DND-41 (cell line): ENCODE data around the gene PDE4D.

Experiments
- ATAC-seq: fragments of 200-7000 bp; cut with Tn5 transposase; 3 replicates; pipeline ENCODE4 v1.9.1; 2021; ENCODE audit warnings: low read depth; ENCODE audit not compliant: insufficient read depth
- DNase-seq: peaks from one replicate; pipeline ENCODE4 v3.0.0-alpha.2; 2020
- H2AFZ ChIP-seq: 2 replicates; pipeline ENCODE4 v1.6.0; 2012; ENCODE audit warnings: low read depth, low read length
- H3K27ac ChIP-seq: 2 replicates; pipeline ENCODE4 v1.5.1; 2012; ENCODE audit warnings: low read length, inconsistent platforms
- H3K27me3 ChIP-seq: fragments of 200-600 bp; sonication (generic); 2 replicates; pipeline ENCODE4 v1.6.0; 2012; ENCODE audit warnings: low read length, mild to moderate bottlenecking, inconsistent platforms; ENCODE audit not compliant: insufficient read depth, poor library complexity
- H3K36me3 ChIP-seq: 2 replicates; pipeline ENCODE4 v1.5.1; 2012; ENCODE audit warnings: low read length, inconsistent platforms; ENCODE audit not compliant: insufficient read depth
- H3K4me1 ChIP-seq: 2 replicates; pipeline ENCODE4 v1.5.1; 2012; ENCODE audit warnings: mild to moderate bottlenecking, low read length; ENCODE audit not compliant: insufficient read depth
- H3K4me2 ChIP-seq: 2 replicates; pipeline ENCODE4 v1.6.0; 2012; ENCODE audit warnings: mild to moderate bottlenecking, moderate library complexity, low read length, inconsistent platforms; ENCODE audit not compliant: insufficient read depth
- H3K4me3 ChIP-seq, 2 experiments: fragments of 200-600 bp in 1 of 2; shearing (Covaris generic) in 1 of 2; 2 replicates each; pipeline ENCODE4 v1.5.1; 2012 to 2016; ENCODE audit warnings: inconsistent platforms in 2 of 2, low read length in 2 of 2, mild to moderate bottlenecking in 2 of 2, low read depth in 1 of 2, moderate library complexity in 1 of 2
- H3K79me2 ChIP-seq: 2 replicates; pipeline ENCODE4 v1.6.0; 2012; ENCODE audit warnings: low read length, inconsistent platforms; ENCODE audit not compliant: insufficient read depth
- H3K9ac ChIP-seq: 2 replicates; pipeline ENCODE4 v1.6.0; 2012; ENCODE audit warnings: low read depth, mild to moderate bottlenecking, inconsistent platforms, low read length, moderate library complexity
- H3K9me3 ChIP-seq: 2 replicates; pipeline ENCODE4 v1.5.1; 2012; ENCODE audit warnings: low read length, moderate library complexity, mild to moderate bottlenecking, inconsistent platforms; ENCODE audit not compliant: insufficient read depth, severe bottlenecking
- H4K20me1 ChIP-seq: 2 replicates; pipeline ENCODE4 v1.6.0; 2012; ENCODE audit warnings: low read length; ENCODE audit not compliant: insufficient read depth
- CTCF ChIP-seq: IDR thresholded peaks from 2 replicates; pipeline ENCODE4 v1.5.1; 2012; ENCODE audit warnings: borderline replicate concordance, low read length, moderate library complexity, mild to moderate bottlenecking; ENCODE audit not compliant: poor library complexity, severe bottlenecking; ENCODE audit errors: extremely low read depth
- EZH2 ChIP-seq: IDR thresholded peaks from 3 replicates; pipeline ENCODE4 v1.6.1; 2012; ENCODE audit warnings: borderline replicate concordance, low read depth, mild to moderate bottlenecking, moderate library complexity, low read length, inconsistent platforms; ENCODE audit not compliant: severe bottlenecking

The PDE4D gene

GRCh38 chr5:59267033-59267432 is 626.5 kb downstream of the PDE4D start:
- H3K4me2 ChIP-seq = no peak overlapping the region
- H3K4me1 ChIP-seq = no peaks in the 10 kb centered on the region
- H3K9me3 ChIP-seq = no peaks in the 10 kb centered on the region
- H4K20me1 ChIP-seq = no peaks in the 10 kb centered on the region
- H3K27me3 ChIP-seq = no peaks in the 10 kb centered on the region
- H3K4me3 ChIP-seq = no peak overlapping the region
- no peaks in the 10 kb centered on the region for H3K36me3 ChIP-seq
- no peak overlapping the region for H3K9ac ChIP-seq
- ATAC-seq (no peak), DNase-seq (no peak)
- no peak overlapping the region for H2AFZ ChIP-seq
- no peak overlapping the region for H3K27ac ChIP-seq
- no peaks in the 10 kb centered on the region for H3K79me2 ChIP-seq
- TF ChIP-seq CTCF (no peak), EZH2 (no peak)

- no peak for TF ChIP-seq EZH2
- no peak for TF ChIP-seq CTCF
- ATAC-seq (no peak), DNase-seq (no peak)
- no peak overlapping the region for H3K9ac ChIP-seq
- no peak overlapping the region for H2AFZ ChIP-seq
- H3K4me2 ChIP-seq = no peak overlapping the region
- H3K27ac ChIP-seq = no peak overlapping the region
- no peaks in the 10 kb centered on the region for H4K20me1 ChIP-seq
- H3K27me3 ChIP-seq = no peaks in the 10 kb centered on the region
- H3K4me3 ChIP-seq = no peak overlapping the region
- H3K79me2 ChIP-seq = no peaks in the 10 kb centered on the region
- no peaks in the 10 kb centered on the region for H3K36me3 ChIP-seq
- no peaks in the 10 kb centered on the region for H3K9me3 ChIP-seq
- no peaks in the 10 kb centered on the region for H3K4me1 ChIP-seq
These were observed 627.1 kb downstream of the PDE4D start for GRCh38 chr5:59266410-59266809.

- Histone ChIP-seq H3K9ac (no peak overlapping the region), H3K9me3 (no peaks in the 10 kb centered on the region), H3K4me1 (no peaks in the 10 kb centered on the region), H2AFZ (no peak overlapping the region), H4K20me1 (no peaks in the 10 kb centered on the region), H3K27me3 (no peaks in the 10 kb centered on the region), H3K4me2 (no peak overlapping the region), H3K27ac (no peak overlapping the region), H3K79me2 (no peaks in the 10 kb centered on the region), H3K4me3 (no peak overlapping the region), H3K36me3 (no peaks in the 10 kb centered on the region)
- no peak for TF ChIP-seq CTCF
- no peak for ATAC-seq
- DNase-seq = no peak
These were observed 628.8 kb downstream of the PDE4D start for GRCh38 chr5:59264639-59265245.

GRCh38 chr5:59264013-59264412 is 629.5 kb downstream of the PDE4D start:
- Histone ChIP-seq H3K4me3 (no peak overlapping the region), H4K20me1 (no peaks in the 10 kb centered on the region), H3K27ac (no peak overlapping the region), H3K4me2 (no peak overlapping the region), H3K9ac (no peak overlapping the region), H3K79me2 (no peaks in the 10 kb centered on the region), H2AFZ (no peak overlapping the region), H3K27me3 (no peaks in the 10 kb centered on the region), H3K36me3 (no peaks in the 10 kb centered on the region), H3K9me3 (no peaks in the 10 kb centered on the region), H3K4me1 (no peaks in the 10 kb centered on the region)
- TF ChIP-seq EZH2 (no peak), CTCF (no peak)
- no peak for DNase-seq
- ATAC-seq = no peak
